WI38 (cell line): ENCODE data around the gene ESYT3.

Source experiments
- H3K4me3 ChIP-seq: 2 replicates; pipeline ENCODE4 v1.5.1; 2011; ENCODE audit warnings: low read depth, mild to moderate bottlenecking, control low read depth, low read length
- TF ChIP-seq, protein P1 (sequence below): IDR thresholded peaks from 2 replicates; pipeline ENCODE4 v1.5.1; 2012; ENCODE audit warnings: low read depth, mild to moderate bottlenecking, control low read depth, low read length

ESYT3 gene

DNA sequence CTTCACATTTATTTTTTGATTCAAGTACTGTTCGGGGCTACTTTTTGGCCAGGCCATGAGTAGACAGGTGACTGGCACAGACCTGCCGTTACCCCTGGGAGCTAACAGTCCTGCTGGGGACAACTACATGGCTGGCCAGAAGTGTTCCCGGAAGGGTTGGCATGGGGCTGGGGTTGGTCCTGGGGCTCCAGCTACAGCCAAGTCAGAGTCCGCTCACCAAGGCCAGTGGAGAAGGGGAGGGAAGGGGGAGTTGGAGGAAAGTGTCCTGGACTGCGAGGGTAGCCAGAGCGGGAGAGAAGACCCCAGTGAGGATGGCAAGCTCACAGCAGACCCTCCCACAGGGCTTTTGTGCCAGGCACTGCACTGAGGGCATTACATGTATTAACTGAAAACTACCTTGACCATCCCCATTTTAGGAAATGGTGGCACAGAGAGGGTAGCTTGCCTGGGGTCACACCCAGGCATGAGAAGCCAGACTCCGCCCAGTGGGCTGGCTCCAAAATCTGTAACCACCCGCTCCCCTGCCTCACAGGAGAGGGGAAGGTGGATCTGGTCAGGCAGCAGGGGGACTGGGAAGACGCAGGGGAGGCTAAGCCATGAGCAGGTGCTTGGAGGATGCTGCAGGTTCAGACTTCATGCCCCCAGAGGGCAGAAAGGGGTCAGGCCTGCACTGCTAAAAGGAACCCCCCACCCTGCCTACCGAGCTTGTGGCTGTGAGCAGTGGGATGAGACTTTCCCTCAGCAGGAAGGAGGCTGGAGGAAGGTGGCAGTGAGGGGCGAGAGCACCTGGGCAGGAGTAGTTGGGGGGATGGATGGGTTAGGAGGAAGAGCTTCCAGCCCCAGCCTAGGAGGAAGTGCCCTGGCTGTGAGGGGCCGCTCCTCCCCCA, 38.3 kb upstream of the ESYT3 start:
- TF ChIP-seq, protein P1, sequence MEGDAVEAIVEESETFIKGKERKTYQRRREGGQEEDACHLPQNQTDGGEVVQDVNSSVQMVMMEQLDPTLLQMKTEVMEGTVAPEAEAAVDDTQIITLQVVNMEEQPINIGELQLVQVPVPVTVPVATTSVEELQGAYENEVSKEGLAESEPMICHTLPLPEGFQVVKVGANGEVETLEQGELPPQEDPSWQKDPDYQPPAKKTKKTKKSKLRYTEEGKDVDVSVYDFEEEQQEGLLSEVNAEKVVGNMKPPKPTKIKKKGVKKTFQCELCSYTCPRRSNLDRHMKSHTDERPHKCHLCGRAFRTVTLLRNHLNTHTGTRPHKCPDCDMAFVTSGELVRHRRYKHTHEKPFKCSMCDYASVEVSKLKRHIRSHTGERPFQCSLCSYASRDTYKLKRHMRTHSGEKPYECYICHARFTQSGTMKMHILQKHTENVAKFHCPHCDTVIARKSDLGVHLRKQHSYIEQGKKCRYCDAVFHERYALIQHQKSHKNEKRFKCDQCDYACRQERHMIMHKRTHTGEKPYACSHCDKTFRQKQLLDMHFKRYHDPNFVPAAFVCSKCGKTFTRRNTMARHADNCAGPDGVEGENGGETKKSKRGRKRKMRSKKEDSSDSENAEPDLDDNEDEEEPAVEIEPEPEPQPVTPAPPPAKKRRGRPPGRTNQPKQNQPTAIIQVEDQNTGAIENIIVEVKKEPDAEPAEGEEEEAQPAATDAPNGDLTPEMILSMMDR, result no peak
- no peak overlapping the region for H3K4me3 ChIP-seq

DNA sequence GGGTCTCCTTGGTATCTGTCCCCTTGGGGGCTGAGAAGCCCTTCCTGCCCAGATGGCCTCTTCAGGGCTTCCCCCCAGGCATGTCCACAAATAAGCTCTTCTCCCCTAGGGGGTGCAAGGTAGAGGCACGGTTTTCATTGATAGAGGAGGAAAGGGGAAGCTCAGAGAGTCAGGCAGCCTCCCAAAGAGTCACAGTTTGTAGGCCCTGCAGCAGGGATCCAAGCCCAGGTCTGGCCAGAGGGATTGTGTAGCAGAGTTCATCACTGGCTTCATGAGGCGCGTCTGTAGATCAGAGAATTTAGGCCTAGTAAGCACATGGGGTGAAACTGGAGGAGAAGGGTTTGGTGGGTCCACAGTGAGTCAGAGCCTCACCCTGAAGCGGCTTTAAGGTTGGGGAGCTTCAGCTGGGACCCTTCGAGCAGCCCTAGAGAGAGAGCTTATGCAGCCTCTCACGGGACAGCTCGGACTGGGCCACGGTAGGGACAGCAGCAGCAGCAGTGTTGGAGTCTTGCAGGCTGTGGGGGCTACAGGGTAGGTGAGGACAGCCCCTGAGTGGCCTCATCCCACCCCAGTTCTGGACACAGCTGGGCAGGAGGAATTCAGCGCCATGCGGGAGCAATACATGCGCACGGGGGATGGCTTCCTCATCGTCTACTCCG, 37.5 kb upstream of the ESYT3 start:
- TF ChIP-seq, protein P1, result no peak
- no peak overlapping the region for H3K4me3 ChIP-seq

GRCh38 chr3:138397983-138398382, 36.4 kb upstream of the ESYT3 start:
- TF ChIP-seq, protein P1, result no peak
- no peak overlapping the region for H3K4me3 ChIP-seq

DNA sequence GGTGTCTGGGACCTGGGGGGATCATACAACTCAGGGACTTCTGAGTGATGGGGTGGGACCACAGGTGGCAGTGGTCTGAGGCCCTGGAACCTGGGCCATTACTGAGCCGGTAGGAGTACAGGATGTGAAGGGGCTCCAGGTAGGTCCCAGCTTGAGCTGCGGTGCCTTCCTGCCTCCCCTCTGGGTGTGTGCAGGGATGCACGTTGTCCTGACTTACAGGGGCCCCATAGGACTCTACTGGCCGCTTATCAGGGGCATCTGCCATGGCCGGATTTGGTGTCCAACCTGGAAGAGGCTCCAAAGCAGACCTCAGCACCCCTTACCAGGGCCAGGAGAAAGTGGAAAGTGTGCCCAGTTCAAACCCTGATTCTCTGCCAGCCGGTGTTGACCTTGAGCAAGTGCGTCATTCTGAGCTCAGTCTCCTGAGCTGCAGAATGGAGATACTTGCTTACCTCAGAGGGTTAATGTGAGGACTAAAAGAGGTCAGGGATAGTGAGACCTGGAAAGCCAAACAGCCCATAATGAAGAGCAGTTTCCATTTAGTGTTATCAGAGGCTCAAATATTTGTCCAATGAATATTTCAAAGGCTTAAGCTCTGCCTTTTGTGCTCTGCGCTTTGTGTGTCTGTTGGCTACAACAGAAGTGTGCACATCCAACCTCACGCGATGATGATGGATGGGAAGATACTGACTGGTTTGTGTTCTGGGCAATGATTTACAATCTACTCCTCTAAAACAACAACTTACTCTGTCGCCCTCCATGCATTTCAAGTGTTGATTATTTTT, 35.4 kb upstream of the ESYT3 start:
- TF ChIP-seq, protein P1, result no peak
- H3K4me3 ChIP-seq, result no peak overlapping the region

- H3K4me3 ChIP-seq, result no peak overlapping the region
- TF ChIP-seq, protein P1, result no peak
These were observed 34.6 kb upstream of the ESYT3 start for GRCh38 chr3:138399766-138400165.

DNA sequence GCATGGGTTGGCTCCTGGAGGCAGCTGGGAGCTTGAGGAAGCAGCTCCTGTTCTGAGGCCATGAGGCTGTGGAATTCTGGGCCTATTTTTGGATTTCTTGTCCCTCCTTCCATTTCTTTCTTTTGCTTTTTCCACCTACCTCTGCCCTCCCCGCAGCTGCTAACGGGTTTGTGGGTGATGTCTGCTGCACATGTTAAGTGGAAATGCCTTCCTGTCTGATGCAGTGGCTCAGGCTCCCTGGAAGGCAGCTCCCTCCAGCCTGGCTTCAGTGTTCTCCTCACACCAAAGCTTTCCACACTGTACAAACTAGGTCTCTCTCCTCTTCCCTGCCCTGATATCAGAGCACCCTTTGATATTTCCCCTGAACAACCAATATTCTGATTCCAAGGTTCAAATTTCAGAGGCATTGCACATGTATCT, 33.8 kb upstream of the ESYT3 start:
- no peak overlapping the region for H3K4me3 ChIP-seq
- TF ChIP-seq, protein P1, result no peak
